HepG2 (cell line): ENCODE data around the gene UNC50. TPM values are rescaled to one million over a fixed set of nuclear protein-coding genes. Genes with fewer than 3 reads are reported as not detected.
A peak's percentile ranks its signal among the peaks of the same experiment; 100 is the strongest.

Source experiments
- CCAR2 ChIP-seq: fragments of 200-400 bp; formaldehyde crosslinking; optimal IDR thresholded peaks from 2 replicates; pipeline ENCODE3; 2018; ENCODE audit warnings: low read depth, mild to moderate bottlenecking, low read length, moderate library complexity
- DMAP1 ChIP-seq: IDR thresholded peaks from 2 replicates; pipeline ENCODE4 v1.6.1; 2016
- ETV5 ChIP-seq: IDR thresholded peaks from 2 replicates; pipeline ENCODE4 v1.6.1; 2018; ENCODE audit warnings: missing biosample characterization, missing genetic modification reagents, inconsistent platforms, borderline replicate concordance
- HNF4A ChIP-seq: sonication (generic); formaldehyde crosslinking; IDR thresholded peaks from 2 replicates; pipeline ENCODE4 v1.4.0; 2020; ENCODE audit warnings: missing genetic modification reagents
- IKZF4 ChIP-seq: sonication (generic); formaldehyde crosslinking; IDR thresholded peaks from 2 replicates; pipeline ENCODE4 v1.5.1; 2020; ENCODE audit warnings: borderline replicate concordance, mild to moderate bottlenecking, low read depth, missing genetic modification reagents; ENCODE audit errors: not compliant biosample characterization
- MXI1 ChIP-seq: IDR thresholded peaks from 3 replicates; pipeline ENCODE4 v1.6.1; 2012; ENCODE audit warnings: low read depth, low read length, inconsistent platforms, borderline replicate concordance
- NPAS2 ChIP-seq: sonication (generic); formaldehyde crosslinking; IDR thresholded peaks from 2 replicates; pipeline ENCODE4 v1.8.0; 2022; ENCODE audit warnings: mild to moderate bottlenecking, missing genetic modification reagents, borderline replicate concordance
- NR2F6 ChIP-seq, 2 experiments: IDR thresholded peaks; 2 replicates each; pipeline ENCODE4 v1.6.1; 2016; ENCODE audit warnings: antibody characterized with exemption in 1 of 2, mild to moderate bottlenecking in 1 of 2
- PCBP2 ChIP-seq: fragments of 200-400 bp; formaldehyde crosslinking; optimal IDR thresholded peaks from 2 replicates; pipeline ENCODE3; 2018; ENCODE audit warnings: low read length, low read depth; ENCODE audit not compliant: poor library complexity, severe bottlenecking
- POLR2AphosphoS5 ChIP-seq: IDR thresholded peaks from 2 replicates; pipeline ENCODE4 v1.6.1; 2012; ENCODE audit warnings: low read depth, low read length
- TBX2 ChIP-seq: sonication (generic); formaldehyde crosslinking; IDR thresholded peaks from 2 replicates; pipeline ENCODE4 v1.5.0; 2020; ENCODE audit warnings: missing genetic modification reagents, mild to moderate bottlenecking, borderline replicate concordance
- ZFYVE20 ChIP-seq: sonication (generic); formaldehyde crosslinking; IDR thresholded peaks from 2 replicates; pipeline ENCODE4 v1.8.0; 2023; ENCODE audit warnings: low read depth, mild to moderate bottlenecking, moderate library complexity, missing genetic modification reagents, borderline replicate concordance
- ZMYM2 ChIP-seq: sonication (generic); formaldehyde crosslinking; IDR thresholded peaks from 2 replicates; pipeline ENCODE4 v1.8.0; 2022; ENCODE audit warnings: mild to moderate bottlenecking, missing genetic modification reagents
- ZNF124 ChIP-seq: sonication (generic); formaldehyde crosslinking; IDR thresholded peaks from 2 replicates; pipeline ENCODE4 v1.4.0; 2020; ENCODE audit warnings: missing genetic modification reagents
- ZNF207 ChIP-seq: fragments of 450-650 bp; IDR thresholded peaks from 2 replicates; pipeline ENCODE4 v1.6.1; 2016; ENCODE audit warnings: antibody characterized with exemption, borderline replicate concordance
- ZNF431 ChIP-seq: sonication (generic); formaldehyde crosslinking; IDR thresholded peaks from 2 replicates; pipeline ENCODE4 v1.9.0; 2022; ENCODE audit warnings: missing genetic modification reagents, low read depth, mild to moderate bottlenecking, borderline replicate concordance
- ZNF441 ChIP-seq: sonication (generic); formaldehyde crosslinking; IDR thresholded peaks from 2 replicates; pipeline ENCODE4 v1.7.0; 2021; ENCODE audit warnings: missing genetic modification reagents, borderline replicate concordance
- ZNF607 ChIP-seq: sonication (generic); formaldehyde crosslinking; IDR thresholded peaks from 2 replicates; pipeline ENCODE4 v1.5.1; 2020; ENCODE audit warnings: missing genetic modification reagents, mild to moderate bottlenecking, borderline replicate concordance
- polyA plus RNA-seq, 8 experiments: library from polyadenylated mRNA; depleted of rRNA in 3 of 8; stranded (reverse) in 7 of 8; unstranded in 1 of 8; fragments of >200 nt; fragmentation: Illumina TruSeq in 4 of 8; extraction: Trizol in 4 of 8; gene quantifications; 2 replicates each; pipeline versions ENCODE4 v1.2.1 to v1.2.3, GENCODE V29; 2011 to 2016; ENCODE audit warnings: low read depth in 4 of 8, missing spikeins in 1 of 8, mixed read lengths in 1 of 8; ENCODE audit not compliant: insufficient read depth in 1 of 8
- total RNA-seq, 5 experiments: library from RNA; depleted of rRNA; stranded (reverse); fragments of >200 nt; fragmentation: Illumina TruSeq; extraction: Trizol; gene quantifications; 2 replicates each; pipeline ENCODE4 v1.2.3, GENCODE V29; 2016; ENCODE audit warnings: low read depth in 1 of 5
- TF ChIP-seq, protein P1 (sequence below), 2 experiments: sonication (generic) in 1 of 2; formaldehyde crosslinking in 1 of 2; IDR thresholded peaks; 2 replicates each; pipeline versions ENCODE4 v1.5.1 to v1.6.1; 2011 to 2020; ENCODE audit warnings: borderline replicate concordance in 1 of 2, low read depth in 1 of 2, low read length in 1 of 2, mild to moderate bottlenecking in 1 of 2, missing genetic modification reagents in 1 of 2, moderate library complexity in 1 of 2
- TF ChIP-seq, protein P2 (sequence below): sonication (generic); formaldehyde crosslinking; IDR thresholded peaks from 2 replicates; pipeline ENCODE4 v1.4.0; 2020; ENCODE audit warnings: missing genetic modification reagents
- TF ChIP-seq, protein P3 (sequence below): sonication (generic); formaldehyde crosslinking; IDR thresholded peaks from 2 replicates; pipeline ENCODE4 v1.4.0; 2020; ENCODE audit warnings: missing genetic modification reagents

UNC50 gene
- total and polyA plus RNA-seq, 2 of the 13 experiments (the other 11 are each of a cell fraction or from before 2014, with no cell fraction given) = 92.6 to 95.6 TPM

DNA sequence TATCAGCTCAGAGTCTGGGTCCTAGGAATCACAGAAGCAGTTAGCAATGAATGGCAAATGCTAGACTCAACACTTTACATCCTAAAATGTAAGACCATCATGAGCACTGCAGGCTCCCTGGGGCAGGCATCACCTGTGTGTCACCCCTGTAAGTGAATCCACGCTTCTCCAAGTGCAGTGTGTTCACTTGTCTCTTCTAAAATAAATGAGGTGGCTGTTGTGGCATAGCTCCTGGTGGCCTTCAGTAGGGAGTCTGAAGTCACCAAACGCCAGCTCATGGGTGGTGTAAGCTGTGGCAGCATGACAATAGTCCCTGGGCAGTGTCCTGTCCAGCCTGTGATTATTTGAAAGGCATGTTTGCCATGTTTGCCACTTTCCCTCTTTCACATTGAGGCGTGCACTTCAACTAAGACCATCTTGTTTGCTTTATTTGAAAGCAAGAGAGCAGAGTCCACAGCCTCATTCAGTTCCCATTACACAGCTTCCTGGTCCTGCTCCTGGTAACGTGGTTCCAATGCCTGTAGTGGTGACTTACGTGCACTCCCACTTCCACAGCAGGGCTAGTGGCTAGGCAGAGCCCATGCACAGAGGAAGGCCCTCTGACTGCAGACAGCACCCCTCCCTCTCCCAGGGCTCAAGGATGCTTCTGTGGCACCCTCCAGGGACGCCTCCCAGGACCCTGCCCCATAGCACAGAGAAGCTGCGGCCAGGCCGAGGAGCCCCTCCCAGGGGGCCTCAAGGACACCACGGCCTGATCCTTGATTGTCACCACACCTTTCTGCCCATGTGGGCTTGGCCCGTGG is 24.4 kb upstream of the UNC50 start (continued):
- TF ChIP-seq MXI1 (peak; percentile 95), ZFYVE20 (CRISPR knock-in tag) (no peak), ZNF607 (CRISPR knock-in tag) (peak; percentile 55), HNF4A (peak; percentile 98), TBX2 (peak; percentile 82), PCBP2 (no peak), IKZF4 (CRISPR knock-in tag) (no peak), ZNF431 (CRISPR knock-in tag) (0 out of 2 replicates have a peak, but pooled peaks have one; percentile 48), NPAS2 (CRISPR knock-in tag) (no peak), ZNF124 (no peak), ZMYM2 (CRISPR knock-in tag) (0 out of 2 replicates have a peak, but pooled peaks have one; percentile 36), ZNF207 (no peak), CCAR2 (no peak), POLR2AphosphoS5 (peak; percentile 73), DMAP1 (CRISPR knock-in tag) (peak; percentile 87), ETV5 (CRISPR knock-in tag) (peak; percentile 57), ZNF441 (no peak), NR2F6 (IDR thresholded peaks at IDR 0.05) (no peak), NR2F6 (CRISPR knock-in tag; IDR thresholded peaks at IDR 0.05) (no peak)
- TF ChIP-seq, protein P1, sequence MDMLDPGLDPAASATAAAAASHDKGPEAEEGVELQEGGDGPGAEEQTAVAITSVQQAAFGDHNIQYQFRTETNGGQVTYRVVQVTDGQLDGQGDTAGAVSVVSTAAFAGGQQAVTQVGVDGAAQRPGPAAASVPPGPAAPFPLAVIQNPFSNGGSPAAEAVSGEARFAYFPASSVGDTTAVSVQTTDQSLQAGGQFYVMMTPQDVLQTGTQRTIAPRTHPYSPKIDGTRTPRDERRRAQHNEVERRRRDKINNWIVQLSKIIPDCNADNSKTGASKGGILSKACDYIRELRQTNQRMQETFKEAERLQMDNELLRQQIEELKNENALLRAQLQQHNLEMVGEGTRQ (IDR thresholded peaks at IDR 0.05; ENCODE audit: low read depth, low read length) = peak; percentile 25; the same call in 1 of the 2 replicates
- TF ChIP-seq, protein P1 (CRISPR knock-in tag; IDR thresholded peaks at IDR 0.05; ENCODE audit: borderline replicate concordance) = no peak
- TF ChIP-seq, protein P2, sequence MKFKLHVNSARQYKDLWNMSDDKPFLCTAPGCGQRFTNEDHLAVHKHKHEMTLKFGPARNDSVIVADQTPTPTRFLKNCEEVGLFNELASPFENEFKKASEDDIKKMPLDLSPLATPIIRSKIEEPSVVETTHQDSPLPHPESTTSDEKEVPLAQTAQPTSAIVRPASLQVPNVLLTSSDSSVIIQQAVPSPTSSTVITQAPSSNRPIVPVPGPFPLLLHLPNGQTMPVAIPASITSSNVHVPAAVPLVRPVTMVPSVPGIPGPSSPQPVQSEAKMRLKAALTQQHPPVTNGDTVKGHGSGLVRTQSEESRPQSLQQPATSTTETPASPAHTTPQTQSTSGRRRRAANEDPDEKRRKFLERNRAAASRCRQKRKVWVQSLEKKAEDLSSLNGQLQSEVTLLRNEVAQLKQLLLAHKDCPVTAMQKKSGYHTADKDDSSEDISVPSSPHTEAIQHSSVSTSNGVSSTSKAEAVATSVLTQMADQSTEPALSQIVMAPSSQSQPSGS (CRISPR knock-in tag) = peak; percentile 74; the same call in 1 of the 2 replicates
- TF ChIP-seq, protein P3, sequence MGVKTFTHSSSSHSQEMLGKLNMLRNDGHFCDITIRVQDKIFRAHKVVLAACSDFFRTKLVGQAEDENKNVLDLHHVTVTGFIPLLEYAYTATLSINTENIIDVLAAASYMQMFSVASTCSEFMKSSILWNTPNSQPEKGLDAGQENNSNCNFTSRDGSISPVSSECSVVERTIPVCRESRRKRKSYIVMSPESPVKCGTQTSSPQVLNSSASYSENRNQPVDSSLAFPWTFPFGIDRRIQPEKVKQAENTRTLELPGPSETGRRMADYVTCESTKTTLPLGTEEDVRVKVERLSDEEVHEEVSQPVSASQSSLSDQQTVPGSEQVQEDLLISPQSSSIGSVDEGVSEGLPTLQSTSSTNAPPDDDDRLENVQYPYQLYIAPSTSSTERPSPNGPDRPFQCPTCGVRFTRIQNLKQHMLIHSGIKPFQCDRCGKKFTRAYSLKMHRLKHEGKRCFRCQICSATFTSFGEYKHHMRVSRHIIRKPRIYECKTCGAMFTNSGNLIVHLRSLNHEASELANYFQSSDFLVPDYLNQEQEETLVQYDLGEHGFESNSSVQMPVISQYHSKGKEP (CRISPR knock-in tag) = no peak
